IPS-20b (cell line): ENCODE data around the gene DNAJB7.
"Not testable (repeated sequence)": the region's sequence is repeated elsewhere in the genome, so short reads cannot be mapped to it uniquely, and the experiment has no call there.

ENCODE experiments used
- H3K27ac ChIP-seq: one replicate; pipeline ENCODE4 v1.5.1; 2013; ENCODE audit warnings: low read length
- H3K27me3 ChIP-seq: 2 replicates; pipeline ENCODE4 v1.6.1; 2013; ENCODE audit warnings: mild to moderate bottlenecking, low read length, inconsistent platforms; ENCODE audit not compliant: insufficient read depth
- H3K36me3 ChIP-seq: 2 replicates; pipeline ENCODE4 v1.6.1; 2013; ENCODE audit warnings: low read depth, mild to moderate bottlenecking, inconsistent platforms, low read length, moderate library complexity; ENCODE audit not compliant: insufficient read depth
- H3K4me1 ChIP-seq: 2 replicates; pipeline ENCODE4 v1.6.1; 2013; ENCODE audit warnings: mild to moderate bottlenecking, control low read depth, inconsistent platforms, low read length, moderate library complexity; ENCODE audit not compliant: insufficient read depth
- H3K4me3 ChIP-seq: 2 replicates; pipeline ENCODE4 v1.5.1; 2013; ENCODE audit warnings: mild to moderate bottlenecking, low read length, inconsistent platforms
- H3K9ac ChIP-seq: 2 replicates; pipeline ENCODE4 v1.6.1; 2013; ENCODE audit warnings: low read depth, mild to moderate bottlenecking, inconsistent platforms, low read length, moderate library complexity
- H3K9me3 ChIP-seq: 2 replicates; pipeline ENCODE4 v1.6.1; 2013; ENCODE audit warnings: mild to moderate bottlenecking, low read depth, low read length, inconsistent platforms; ENCODE audit not compliant: insufficient read depth

DNAJB7 gene

DNA sequence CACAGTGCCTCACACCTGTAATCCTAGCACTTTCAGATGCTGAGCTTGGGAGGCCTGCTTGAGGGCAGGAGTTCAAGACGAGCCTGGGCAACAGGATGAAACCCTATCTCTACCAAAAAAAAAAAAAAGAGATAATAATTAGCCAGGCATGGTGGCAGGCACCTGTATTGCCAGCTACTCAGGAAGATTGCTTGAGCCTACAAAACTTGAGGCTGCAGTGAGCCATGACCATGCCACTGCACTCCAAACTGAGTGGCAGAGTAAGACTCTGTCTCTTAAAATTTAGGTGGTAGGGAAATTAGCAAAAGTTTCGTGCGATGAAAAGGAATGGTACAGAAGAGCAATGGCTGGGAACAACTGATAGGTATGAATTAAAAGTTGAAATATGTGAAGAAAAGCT lies 23.4 kb downstream of the DNAJB7 start:
- Histone ChIP-seq H3K4me3 (no peak overlapping the region), H3K9me3 (no peaks in the 10 kb centered on the region), H3K4me1 (no peaks in the 10 kb centered on the region), H3K27ac (no peak overlapping the region), H3K9ac (no peak overlapping the region), H3K27me3 (no peaks in the 10 kb centered on the region), H3K36me3 (peaks cover 97% of the 10 kb centered on the region)

DNA sequence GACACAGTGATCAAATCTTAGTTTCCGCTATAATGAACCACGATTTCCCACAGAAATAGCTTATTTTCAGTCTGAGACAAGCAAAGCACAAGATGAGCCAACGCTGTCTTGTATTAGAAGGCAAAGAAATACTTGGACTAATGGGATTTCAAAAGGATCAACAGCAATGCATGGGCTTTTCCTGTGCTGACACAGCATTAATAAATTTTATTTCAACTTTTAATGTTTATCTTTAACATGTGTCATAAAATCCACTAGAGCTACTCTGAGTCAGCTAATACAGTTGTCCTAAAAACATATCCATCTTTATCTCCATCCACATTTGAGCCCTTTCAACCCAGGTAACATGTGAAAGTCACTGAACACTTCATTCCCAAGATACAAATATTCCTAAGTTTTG lies 27.3 kb downstream of the DNAJB7 start:
- Histone ChIP-seq H3K27me3 (no peaks in the 10 kb centered on the region), H3K4me1 (no peaks in the 10 kb centered on the region), H3K27ac (no peak overlapping the region), H3K36me3 (peaks cover 95% of the 10 kb centered on the region), H3K9me3 (no peaks in the 10 kb centered on the region), H3K9ac (no peak overlapping the region), H3K4me3 (no peak overlapping the region)

DNA sequence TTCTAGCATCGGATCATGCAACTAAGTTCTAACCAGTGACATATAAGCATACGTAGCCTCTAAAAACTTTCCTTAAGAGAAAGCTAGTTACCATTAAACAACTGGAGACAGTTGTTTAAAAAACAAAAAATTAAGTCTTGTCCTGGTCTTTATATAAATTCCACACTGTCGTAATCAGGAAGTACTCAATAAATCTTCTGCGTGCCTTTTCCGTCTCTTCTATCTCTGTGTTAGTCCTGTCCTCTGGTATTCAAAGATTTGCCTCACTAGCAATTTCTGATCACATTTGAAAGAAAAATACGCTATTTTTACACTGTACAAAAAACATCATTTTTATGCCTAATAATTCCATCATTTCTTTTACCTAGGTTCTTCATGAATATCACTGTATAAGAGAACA lies 32.8 kb downstream of the DNAJB7 start:
- Histone ChIP-seq H3K27ac (no peak overlapping the region), H3K4me3 (no peak overlapping the region), H3K9me3 (no peaks in the 10 kb centered on the region), H3K9ac (no peak overlapping the region), H3K36me3 (peaks cover 88% of the 10 kb centered on the region), H3K4me1 (peaks cover 10% of the 10 kb centered on the region; the same call in 1 of the 2 replicates), H3K27me3 (no peaks in the 10 kb centered on the region)

DNA sequence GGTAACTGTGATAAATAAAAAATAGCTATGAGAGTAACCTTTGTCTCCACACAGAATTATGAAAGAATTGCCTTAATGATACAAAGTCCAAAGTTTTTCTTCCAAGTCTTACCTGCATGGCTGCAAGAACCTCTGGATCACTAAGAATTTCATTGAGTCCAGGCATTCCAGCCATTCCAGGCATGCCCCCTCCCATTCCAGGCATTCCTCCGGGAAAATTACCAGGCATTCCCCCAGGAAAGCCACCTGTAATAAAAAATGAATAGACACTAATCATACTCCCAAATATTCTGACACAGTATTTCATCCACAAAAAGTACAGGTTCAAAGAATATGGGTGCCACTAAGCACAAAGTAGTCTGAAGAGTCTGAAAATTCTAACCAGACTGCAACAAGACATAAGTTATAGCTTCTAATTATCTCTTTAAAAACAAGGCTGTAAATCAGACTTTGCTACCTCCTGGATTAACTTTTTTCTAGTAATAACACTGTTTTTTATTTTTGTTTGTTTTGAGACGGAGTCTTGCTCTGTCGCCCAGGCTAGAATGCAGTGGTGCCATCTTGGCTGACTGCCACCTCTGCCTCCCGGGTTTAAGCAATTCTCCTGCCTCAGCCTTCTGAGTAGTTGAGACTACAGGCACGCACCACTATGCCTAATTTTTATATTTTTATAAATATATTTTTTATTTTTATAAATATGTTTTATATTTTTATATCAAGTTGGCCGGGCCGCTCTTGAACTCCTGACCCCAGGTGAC lies 34.8 kb downstream of the DNAJB7 start:
- Histone ChIP-seq H3K27ac (no peak overlapping the region), H3K9ac (no peak overlapping the region), H3K27me3 (no peaks in the 10 kb centered on the region), H3K9me3 (no peaks in the 10 kb centered on the region), H3K4me3 (peak overlapping the region; percentile 42; the same call in 1 of the 2 replicates), H3K36me3 (peaks cover 90% of the 10 kb centered on the region), H3K4me1 (peaks cover 10% of the 10 kb centered on the region; the same call in 1 of the 2 replicates)

DNA sequence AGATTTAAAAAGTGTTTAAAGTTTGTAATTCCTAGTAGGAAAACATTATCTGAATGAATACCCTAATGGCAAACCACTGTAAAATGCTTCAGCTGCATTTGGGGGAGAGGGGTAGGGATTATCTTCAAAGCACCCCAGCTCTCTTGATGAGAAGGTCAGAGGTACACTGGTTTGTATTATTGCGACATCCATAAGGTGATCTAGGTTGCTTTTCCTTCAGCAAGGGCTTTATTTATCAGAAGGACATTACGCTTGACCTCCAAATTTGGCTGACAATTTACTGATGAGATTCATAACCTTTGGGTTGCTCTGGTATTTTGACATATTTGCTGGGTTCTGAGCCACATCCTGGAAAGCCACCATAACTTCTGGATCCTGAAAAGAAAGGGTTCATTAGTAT lies 35.6 kb downstream of the DNAJB7 start:
- H3K9ac ChIP-seq, H3K9me3 ChIP-seq, H3K27ac ChIP-seq, H3K4me1 ChIP-seq, H3K27me3 ChIP-seq: not testable (repeated sequence)
- Histone ChIP-seq H3K4me3 (peak overlapping the region; percentile 42; the same call in 1 of the 2 replicates), H3K36me3 (peaks cover 81% of the 10 kb centered on the region)

DNA sequence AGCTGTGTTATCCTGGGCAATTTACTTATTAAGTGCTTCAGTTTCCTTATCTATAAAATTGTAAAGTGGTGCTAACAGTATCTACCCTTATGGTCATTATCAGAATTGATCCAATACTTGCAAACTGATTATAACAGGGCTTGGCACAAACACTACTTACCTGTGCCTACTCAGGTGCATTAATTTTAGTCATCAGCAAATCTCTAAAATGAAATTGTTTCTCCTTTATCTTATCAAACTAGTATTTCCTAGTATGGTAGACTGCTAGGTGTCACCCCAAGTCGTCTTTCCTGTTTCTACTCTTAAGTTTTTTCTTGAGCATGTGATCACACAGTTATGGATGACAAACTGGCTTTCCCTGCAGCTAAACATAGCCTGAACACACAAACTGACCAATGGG lies 38.5 kb downstream of the DNAJB7 start:
- Histone ChIP-seq H3K9me3 (no peaks in the 10 kb centered on the region), H3K4me3 (no peak overlapping the region), H3K36me3 (peaks cover 53% of the 10 kb centered on the region), H3K4me1 (peaks cover 13% of the 10 kb centered on the region; the same call in 1 of the 2 replicates), H3K27ac (no peak overlapping the region), H3K9ac (no peak overlapping the region), H3K27me3 (no peaks in the 10 kb centered on the region)

DNA sequence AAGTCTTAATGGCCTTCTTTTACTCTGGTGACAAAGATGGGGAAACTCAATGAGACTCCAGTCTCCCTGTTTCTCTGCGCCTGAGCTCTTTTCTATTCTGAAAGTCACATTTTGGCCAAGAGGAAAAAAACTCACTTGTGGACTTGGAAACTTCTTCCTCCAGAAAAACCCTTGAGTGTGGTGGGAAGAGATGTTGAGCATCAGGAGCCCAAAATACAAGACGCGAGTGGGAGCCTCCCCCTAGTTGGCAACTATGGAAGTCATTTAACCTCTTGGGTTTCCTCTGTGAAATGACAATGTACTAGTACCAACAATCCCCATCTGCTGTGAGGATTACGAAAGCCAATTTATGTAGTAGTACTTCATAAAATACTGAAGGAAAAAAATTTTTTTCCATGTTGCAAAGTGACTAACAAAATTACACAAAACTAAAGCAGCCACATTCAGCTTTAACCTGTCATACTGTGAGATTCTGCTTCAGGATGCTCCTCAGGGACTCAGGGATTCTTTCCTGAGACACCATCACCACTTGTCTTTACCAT lies 42.2 kb downstream of the DNAJB7 start:
- Histone ChIP-seq H3K4me1 (peaks cover 6% of the 10 kb centered on the region; the same call in 1 of the 2 replicates), H3K4me3 (peak overlapping the region; percentile 72), H3K9ac (peak overlapping the region; percentile 78; the same call in 1 of the 2 replicates), H3K27me3 (no peaks in the 10 kb centered on the region), H3K9me3 (no peaks in the 10 kb centered on the region), H3K36me3 (peaks cover 28% of the 10 kb centered on the region), H3K27ac (peak overlapping the region; percentile 72)

DNA sequence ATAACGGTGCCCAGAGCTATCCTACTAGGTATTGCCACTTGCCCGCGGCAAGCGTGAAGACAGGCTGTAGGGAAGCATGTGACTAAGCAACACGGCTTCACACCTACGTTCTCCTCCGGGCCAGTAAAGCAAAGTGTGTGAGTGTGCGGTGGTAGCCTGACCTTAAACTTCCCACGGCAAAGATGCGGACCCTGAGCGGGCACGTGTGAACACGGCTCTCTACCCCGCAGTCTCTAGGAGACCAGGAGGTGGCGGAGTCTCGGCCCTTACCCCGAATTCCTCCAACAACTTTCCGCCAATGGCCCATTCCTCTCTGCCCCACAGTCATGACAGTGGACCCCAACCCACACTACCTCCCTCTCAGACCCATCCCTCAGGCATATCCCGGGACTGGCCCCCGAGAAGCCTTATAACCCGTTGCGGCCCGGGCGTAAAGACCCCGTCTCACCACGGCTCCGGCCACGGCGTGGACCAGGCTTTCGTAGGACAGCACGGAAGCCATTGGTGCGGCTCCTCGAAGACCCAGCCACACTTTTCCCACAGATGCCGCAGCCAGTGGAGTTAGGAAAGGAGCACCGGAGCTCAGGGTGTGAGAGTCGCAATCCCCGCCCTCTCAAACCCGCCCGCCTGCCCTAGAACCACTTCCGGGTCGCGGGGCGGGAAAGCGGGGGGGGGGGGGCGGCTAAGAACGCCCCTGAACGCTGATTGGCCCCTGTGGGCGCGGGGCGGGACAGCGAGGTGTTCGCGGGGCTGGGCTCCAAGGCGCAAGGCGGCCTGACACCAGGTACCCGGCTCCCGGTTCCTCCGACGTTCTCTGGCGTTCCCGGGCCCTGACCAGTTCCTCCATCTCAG lies 42.9 kb downstream of the DNAJB7 start, which contains the start of gene SLC25A17:
Gene SLC25A17, minus strand, starts transcription at position 600 of the 852 bp plus-strand sequence. Its CDS starts 98 bp downstream, at position 502.
- Histone ChIP-seq H3K9ac (peak within 1 kb of the TSS; percentile 94), H3K9me3 (no peaks in the 10 kb centered on the region), H3K4me3 (peak within 1 kb of the TSS; percentile 85), H3K27ac (peak within 1 kb of the TSS; percentile 72), H3K36me3 (peaks cover 21% of the 10 kb centered on the region), H3K27me3 (no peaks in the 10 kb centered on the region), H3K4me1 (peaks cover 6% of the 10 kb centered on the region; the same call in 1 of the 2 replicates)

DNA sequence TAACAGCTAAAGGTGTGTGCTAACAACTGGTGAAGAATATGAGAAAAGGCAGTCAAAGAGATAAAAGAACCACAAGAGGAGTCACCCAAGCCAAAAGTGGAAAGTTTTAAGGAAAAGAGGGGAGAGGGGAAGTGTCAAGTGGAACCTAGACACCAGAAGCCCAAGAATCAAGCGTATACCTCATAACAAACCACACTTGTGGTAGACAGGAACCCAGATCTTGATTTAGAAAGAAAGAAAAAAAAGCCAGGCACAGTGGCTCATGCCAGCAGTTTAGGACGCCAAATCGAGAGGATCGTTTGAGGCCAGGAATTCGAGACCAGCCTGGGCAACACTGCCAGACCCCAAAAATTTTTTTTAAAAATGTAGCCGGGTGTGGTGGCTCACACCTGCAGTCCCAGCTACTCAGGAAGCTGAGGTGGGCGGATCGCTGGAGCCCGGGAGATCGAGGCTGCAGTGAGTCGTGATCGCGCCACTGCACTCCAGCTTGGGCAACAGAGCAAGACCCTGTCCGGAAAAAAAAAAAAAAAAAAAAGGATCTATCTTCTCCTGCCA lies 43.6 kb downstream of the DNAJB7 start:
- Histone ChIP-seq H3K4me3 (peak overlapping the region; percentile 85), H3K4me1 (peaks cover 6% of the 10 kb centered on the region; the same call in 1 of the 2 replicates), H3K27me3 (no peaks in the 10 kb centered on the region), H3K9ac (peak overlapping the region; percentile 94; the same call in 1 of the 2 replicates), H3K27ac (no peak overlapping the region), H3K9me3 (no peaks in the 10 kb centered on the region), H3K36me3 (peaks cover 13% of the 10 kb centered on the region)

DNA sequence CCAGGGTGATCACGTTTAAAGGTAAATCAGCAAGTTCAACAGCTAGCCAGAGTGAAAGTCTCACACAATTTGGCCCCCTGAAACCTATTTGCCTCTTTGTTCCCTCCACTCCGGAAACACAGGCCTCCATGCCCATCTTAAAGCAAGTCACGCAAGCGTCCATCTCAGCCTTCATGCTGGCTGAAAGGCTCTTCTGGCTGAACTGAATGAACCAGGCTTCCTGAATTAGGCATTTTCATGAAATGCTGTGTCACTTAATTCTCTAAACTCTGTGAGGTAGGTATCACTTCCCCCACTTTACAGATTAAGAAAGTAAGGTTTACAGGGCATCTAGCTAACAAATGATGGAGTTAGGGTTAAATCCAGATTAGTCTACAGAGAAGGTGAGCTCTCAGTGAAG lies 44.2 kb downstream of the DNAJB7 start:
- Histone ChIP-seq H3K27me3 (no peaks in the 10 kb centered on the region), H3K4me1 (peaks cover 6% of the 10 kb centered on the region; the same call in 1 of the 2 replicates), H3K36me3 (peaks cover 8% of the 10 kb centered on the region), H3K9ac (no peak overlapping the region; the same call in 1 of the 2 replicates), H3K27ac (no peak overlapping the region), H3K4me3 (peak overlapping the region; percentile 85), H3K9me3 (no peaks in the 10 kb centered on the region)

DNA sequence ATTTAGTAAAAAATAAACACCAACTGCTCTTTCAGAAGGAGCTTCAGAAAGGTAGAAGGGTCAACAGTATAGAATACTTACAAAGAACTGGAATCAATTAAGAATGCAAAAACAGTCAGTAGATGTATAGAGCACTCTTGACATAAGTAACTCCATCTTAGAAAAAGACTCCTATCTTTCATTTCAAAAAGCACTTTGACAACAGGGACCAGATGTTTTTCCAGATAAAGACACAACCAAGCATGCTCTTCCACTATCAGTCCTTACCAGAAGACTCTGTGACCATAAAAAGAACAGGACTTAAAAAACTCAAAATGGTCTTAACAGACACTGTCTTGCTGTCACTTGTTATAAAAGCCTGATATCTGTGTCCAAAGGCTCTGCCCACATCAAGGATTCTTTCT lies 48.0 kb downstream of the DNAJB7 start:
- Histone ChIP-seq H3K9me3 (no peaks in the 10 kb centered on the region), H3K36me3 (peaks cover 4% of the 10 kb centered on the region), H3K4me1 (0 out of 2 replicates have a peak, but pooled peaks cover 3% of the 10 kb centered on the region), H3K4me3 (no peak overlapping the region), H3K27ac (no peak overlapping the region), H3K9ac (no peak overlapping the region), H3K27me3 (no peaks in the 10 kb centered on the region)
